ENCODE results near the gene JAZF1. TPM values are rescaled to one million over a fixed set of nuclear protein-coding genes. Genes with fewer than 3 reads are reported as not detected.

Gene JAZF1
- total RNA-seq, 2 donors from 2014 or later = 12.6 to 23.6 TPM

DNA sequence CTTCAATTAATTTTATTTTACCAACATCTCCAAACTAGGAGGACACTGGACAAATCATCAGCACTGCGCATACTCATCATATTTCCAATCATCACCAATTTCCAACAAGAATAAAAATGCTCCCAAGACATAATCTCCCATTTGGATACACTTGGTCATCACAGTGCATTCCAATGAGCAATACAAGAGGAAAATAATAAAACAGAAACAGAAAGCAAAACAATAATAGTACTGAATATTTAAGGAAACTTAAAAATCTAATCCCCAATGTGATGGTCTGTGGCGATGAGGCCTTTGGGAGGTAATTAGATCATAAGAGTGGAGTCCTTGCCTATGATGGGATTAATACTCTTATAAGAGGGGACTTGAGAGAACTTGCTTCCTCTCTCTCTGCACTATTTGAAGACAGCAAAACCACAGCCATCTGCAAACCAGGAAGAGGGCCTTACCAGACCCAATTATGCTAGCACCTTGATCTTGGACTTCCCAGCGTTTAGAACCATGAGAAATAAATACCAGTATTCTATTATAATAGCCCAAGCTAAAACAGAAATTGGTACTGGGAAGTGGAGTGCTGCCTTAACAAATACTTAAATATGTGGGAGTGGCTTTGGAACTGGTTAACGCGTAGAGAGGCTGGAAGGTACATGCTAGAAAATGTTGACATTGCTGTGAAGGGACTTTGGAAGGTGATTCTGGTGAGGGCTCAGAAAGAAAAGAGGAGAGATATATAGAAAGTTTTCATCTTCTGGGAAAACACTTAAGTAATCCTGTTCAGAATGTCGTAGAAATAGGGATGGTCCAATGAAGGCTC lies 91.5 kb downstream of the JAZF1 start:
- Mint-ChIP-seq H3K9me3 (peaks cover 3% of the 10 kb centered on the region), H3K27ac (peak overlapping the region; percentile 19 to 88), H3K4me1 (ENCODE audit: low read depth in 2 of 2) (peaks cover 38 to 47% of the 10 kb centered on the region in 2 donors), H3K4me3 (peak overlapping the region; percentile 12), H3K36me3 (no peaks in the 10 kb centered on the region), H3K27me3 (no peaks in the 10 kb centered on the region)
- ATAC-seq (peak in 1 of 2 donors; percentile 67), DNase-seq (ENCODE audit: low spot score) (no peak)

DNA sequence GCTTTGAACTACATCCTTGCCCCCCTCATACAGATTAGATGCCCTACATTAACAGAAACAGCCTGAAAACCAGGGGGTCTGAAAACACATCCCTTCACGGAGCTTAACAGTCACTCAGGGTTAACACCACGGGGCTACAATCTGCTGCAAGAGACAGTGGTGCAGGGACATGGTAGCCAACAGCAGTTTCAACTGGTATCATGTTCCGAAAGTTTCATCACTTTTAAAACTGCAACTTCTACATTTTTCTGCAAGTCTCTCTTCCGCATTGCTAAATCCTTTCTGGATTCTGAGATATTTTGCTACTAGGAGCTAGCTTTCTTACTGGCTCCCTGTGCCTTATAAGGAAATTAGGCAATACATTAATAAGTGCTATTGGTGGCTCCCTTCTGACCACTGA lies 92.6 kb downstream of the JAZF1 start:
- peaks cover 3% of the 10 kb centered on the region for H3K9me3 Mint-ChIP-seq
- peaks cover 42 to 52% of the 10 kb centered on the region in 2 donors for H3K4me1 Mint-ChIP-seq (ENCODE audit: low read depth in 2 of 2)
- H3K36me3 Mint-ChIP-seq = no peaks in the 10 kb centered on the region
- no peaks in the 10 kb centered on the region for H3K27me3 Mint-ChIP-seq
- peak overlapping the region; percentile 19 to 88 for H3K27ac Mint-ChIP-seq
- no peak for DNase-seq (ENCODE audit: low spot score)
- no peak overlapping the region for H3K4me3 Mint-ChIP-seq
- ATAC-seq = no peak

GRCh38 chr7:28086198-28086597 lies 94.4 kb downstream of the JAZF1 start:
- DNase-seq (ENCODE audit: low spot score) = no peak
- peak overlapping the region; percentile 7 to 72 for H3K27ac Mint-ChIP-seq
- ATAC-seq = no peak
- no peaks in the 10 kb centered on the region for H3K27me3 Mint-ChIP-seq
- peaks cover 50 to 68% of the 10 kb centered on the region in 2 donors for H3K4me1 Mint-ChIP-seq (ENCODE audit: low read depth in 2 of 2)
- peaks cover 3% of the 10 kb centered on the region for H3K9me3 Mint-ChIP-seq
- no peak overlapping the region for H3K4me3 Mint-ChIP-seq
- H3K36me3 Mint-ChIP-seq = no peaks in the 10 kb centered on the region

- H3K27ac Mint-ChIP-seq = peak overlapping the region; percentile 60 to 82
- peaks cover 49 to 64% of the 10 kb centered on the region in 2 donors for H3K4me1 Mint-ChIP-seq (ENCODE audit: low read depth in 2 of 2)
- no peaks in the 10 kb centered on the region for H3K27me3 Mint-ChIP-seq
- no peaks in the 10 kb centered on the region for H3K36me3 Mint-ChIP-seq
- ATAC-seq (peak in 1 of 2 donors; percentile 65), DNase-seq (ENCODE audit: low spot score) (no peak)
- H3K4me3 Mint-ChIP-seq = peak overlapping the region; percentile 46
- H3K9me3 Mint-ChIP-seq = peaks cover under 1% of the 10 kb centered on the region
Observed at GRCh38 chr7:28083998-28084985, 96.3 kb downstream of the JAZF1 start.

DNA sequence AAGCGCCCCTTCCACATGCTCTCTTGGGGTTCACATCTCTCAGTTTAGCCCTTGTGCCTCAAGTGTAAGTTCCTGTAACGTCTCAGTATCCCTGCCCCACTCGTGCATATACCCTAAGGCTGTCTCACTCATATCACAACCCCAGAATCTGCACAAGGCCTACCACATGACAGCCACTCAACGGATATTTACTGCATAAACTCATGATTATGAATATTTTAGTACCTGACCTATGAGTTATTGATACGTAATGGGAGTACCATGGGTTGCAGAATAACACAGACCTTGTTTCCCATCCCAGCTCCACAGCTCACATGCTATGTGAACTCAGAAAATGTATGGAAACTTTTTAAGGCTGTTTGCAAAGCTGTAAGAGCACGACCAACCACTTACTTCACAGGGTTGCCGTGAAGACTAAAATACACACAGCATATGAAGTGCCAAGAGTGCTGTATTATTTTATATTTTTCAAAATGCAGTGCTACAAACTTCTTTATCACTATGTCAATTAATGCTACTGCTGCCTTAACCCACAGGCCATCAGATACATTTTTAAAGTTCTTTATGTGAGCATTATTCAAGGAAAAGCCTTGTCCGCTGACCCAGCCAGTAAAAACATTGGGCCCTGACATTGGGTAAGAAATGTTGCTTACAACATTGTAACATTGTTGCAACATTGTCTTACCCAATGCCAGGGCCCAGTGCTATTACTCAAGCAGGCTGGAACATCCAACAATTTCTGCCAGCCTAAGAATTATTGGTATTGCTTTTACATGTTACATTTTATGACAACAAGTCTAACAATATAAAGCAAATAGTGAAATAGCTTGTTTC lies 97.2 kb downstream of the JAZF1 start:
- Mint-ChIP-seq H3K4me3 (peak overlapping the region; percentile 46), H3K27me3 (no peaks in the 10 kb centered on the region), H3K4me1 (ENCODE audit: low read depth in 2 of 2) (peaks cover 42 to 58% of the 10 kb centered on the region in 2 donors), H3K9me3 (no peaks in the 10 kb centered on the region), H3K27ac (peak overlapping the region; percentile 60 to 82), H3K36me3 (no peaks in the 10 kb centered on the region)
- peak; percentile 42 to 75 for ATAC-seq
- DNase-seq (ENCODE audit: low spot score) = no peak

DNA sequence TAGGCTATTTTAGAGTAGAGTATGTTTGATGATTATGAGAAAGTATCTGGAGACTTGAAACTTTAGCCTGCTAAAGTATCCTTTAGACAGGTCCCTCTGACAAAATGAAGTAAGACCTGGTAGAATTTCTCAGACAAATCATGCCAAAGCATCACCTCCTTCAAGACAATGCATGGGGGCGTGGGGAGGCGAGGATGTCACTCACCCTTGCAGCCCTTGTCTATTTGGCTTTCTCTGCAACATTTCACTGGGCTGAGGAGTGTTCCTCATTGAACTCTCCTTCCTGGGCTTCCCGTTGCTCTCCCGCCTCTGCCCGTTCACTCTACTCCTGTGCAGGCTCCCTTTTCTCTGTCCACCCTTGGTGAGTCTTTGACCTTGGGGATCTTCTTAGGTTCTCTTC lies 98.5 kb downstream of the JAZF1 start:
- H3K36me3 Mint-ChIP-seq = no peaks in the 10 kb centered on the region
- ATAC-seq (no peak), DNase-seq (ENCODE audit: low spot score) (no peak)
- H3K27ac Mint-ChIP-seq = peak overlapping the region; percentile 60 to 82
- H3K4me1 Mint-ChIP-seq (ENCODE audit: low read depth in 2 of 2) = peaks cover 50 to 63% of the 10 kb centered on the region in 2 donors
- H3K9me3 Mint-ChIP-seq = no peaks in the 10 kb centered on the region
- no peak overlapping the region for H3K4me3 Mint-ChIP-seq
- H3K27me3 Mint-ChIP-seq = no peaks in the 10 kb centered on the region

DNA sequence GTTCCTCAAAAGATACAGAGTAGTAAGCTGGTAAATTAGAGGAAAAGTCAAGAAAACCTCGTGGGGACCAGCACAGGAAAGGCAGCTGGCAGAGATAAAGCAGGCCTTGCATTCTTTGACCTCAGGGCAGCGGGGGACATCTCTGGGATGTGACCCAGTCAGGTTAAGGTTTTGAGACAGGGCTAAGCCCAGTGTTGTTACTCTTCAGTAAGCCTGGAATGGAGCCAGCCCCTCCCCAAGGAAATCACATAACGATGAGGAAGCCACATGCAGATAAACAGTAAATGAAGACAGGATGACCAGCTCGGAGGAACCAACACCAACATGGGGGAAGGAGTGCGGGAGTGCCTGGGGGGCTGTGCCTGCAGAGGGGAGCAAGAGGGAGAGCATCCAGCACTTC lies 99.6 kb downstream of the JAZF1 start:
- Mint-ChIP-seq H3K27ac (peak overlapping the region; percentile 61 to 65), H3K4me3 (no peak overlapping the region), H3K36me3 (no peaks in the 10 kb centered on the region), H3K9me3 (no peaks in the 10 kb centered on the region), H3K27me3 (no peaks in the 10 kb centered on the region), H3K4me1 (ENCODE audit: low read depth in 2 of 2) (peaks cover 45 to 58% of the 10 kb centered on the region in 2 donors)
- DNase-seq (ENCODE audit: low spot score) (no peak), ATAC-seq (no peak)

DNA sequence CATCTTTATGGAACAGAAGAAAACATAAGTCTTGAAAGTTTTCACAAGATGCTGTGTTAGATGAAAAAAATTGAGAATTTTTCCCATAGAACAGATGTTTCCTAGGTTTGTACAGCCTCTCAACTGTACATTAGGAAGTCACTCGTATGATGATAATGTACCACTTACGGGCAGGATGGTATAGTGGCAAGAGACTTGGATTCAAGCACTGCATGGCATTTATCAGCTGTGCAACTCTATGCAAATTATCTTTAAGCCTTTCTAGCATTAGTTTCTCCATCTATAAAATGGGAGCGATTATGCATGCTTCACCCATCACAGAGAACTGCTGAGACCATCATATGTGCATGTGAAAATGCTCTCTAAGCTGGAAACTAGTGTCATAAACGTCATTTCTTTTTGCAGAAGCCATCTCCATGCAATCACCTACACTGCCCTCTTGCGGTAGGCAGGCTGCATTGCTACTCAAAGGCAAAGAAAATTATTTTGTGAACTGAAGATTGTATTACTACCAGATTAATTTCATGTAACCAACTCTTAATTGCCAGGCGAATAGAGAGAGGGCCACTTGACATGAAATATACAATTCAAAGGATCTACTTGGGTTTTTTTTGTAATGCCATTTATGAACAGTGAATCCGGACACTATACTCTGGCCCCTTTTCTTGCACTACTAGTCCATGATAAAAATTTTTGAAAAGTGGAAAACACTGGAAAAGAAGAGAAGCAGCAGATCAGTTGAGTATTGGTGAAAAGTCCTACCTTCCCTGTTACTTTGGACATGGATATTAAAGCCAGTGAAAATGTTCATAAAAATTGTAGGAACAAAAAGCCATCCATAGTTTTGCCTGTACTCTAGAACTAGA lies 102.3 kb downstream of the JAZF1 start:
- peak; percentile 64 to 70 for ATAC-seq
- Mint-ChIP-seq H3K4me1 (ENCODE audit: low read depth in 2 of 2) (peaks cover 48 to 60% of the 10 kb centered on the region in 2 donors), H3K9me3 (no peaks in the 10 kb centered on the region), H3K27me3 (no peaks in the 10 kb centered on the region), H3K36me3 (no peaks in the 10 kb centered on the region), H3K4me3 (no peak overlapping the region), H3K27ac (no peak overlapping the region)
- DNase-seq (ENCODE audit: low spot score) = no peak

GRCh38 chr7:28077616-28078015 lies 103.0 kb downstream of the JAZF1 start:
- H3K4me1 Mint-ChIP-seq (ENCODE audit: low read depth in 2 of 2) = peaks cover 48 to 60% of the 10 kb centered on the region in 2 donors
- DNase-seq (ENCODE audit: low spot score) = no peak
- no peaks in the 10 kb centered on the region for H3K36me3 Mint-ChIP-seq
- no peak overlapping the region for H3K27ac Mint-ChIP-seq
- H3K27me3 Mint-ChIP-seq = no peaks in the 10 kb centered on the region
- H3K9me3 Mint-ChIP-seq = no peaks in the 10 kb centered on the region
- no peak for ATAC-seq
- no peak overlapping the region for H3K4me3 Mint-ChIP-seq

DNA sequence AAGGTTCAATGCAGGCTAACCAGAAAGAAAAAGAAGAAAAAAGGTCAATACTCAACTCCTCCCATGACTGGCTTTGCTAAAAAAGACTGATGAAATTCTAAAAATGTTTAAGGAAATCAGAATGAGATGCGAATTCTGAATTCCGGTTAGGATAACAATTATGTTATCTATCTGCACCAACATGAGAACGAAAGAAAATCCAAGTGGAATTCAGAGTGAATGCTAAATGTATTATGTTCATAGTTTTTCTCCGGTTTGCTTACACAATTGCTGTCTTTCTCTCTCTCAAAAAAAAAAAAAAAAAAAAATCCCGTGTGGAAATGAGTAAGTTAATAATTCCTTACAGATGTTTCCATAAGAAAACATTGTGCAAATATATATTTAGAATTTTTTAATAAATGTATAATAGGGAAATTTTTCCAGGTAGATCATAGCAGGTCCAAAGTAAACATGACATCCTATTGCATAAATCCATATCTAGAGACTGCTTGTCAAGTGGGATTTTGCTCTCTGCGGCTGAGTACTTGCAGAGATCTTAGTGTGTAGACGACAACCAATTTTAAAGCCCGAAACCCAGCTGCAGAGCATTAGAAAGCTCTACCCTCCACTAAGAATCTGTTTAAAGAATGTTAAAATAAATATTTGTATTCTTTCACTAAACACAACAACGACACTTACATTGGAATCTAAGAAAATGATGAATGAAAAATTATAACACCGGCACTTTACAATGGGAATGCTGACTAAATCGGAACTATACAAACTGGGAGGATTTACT lies 104.0 kb downstream of the JAZF1 start:
- Mint-ChIP-seq H3K36me3 (no peaks in the 10 kb centered on the region), H3K4me1 (ENCODE audit: low read depth in 2 of 2) (peaks cover 51 to 59% of the 10 kb centered on the region in 2 donors), H3K4me3 (no peak overlapping the region), H3K27me3 (no peaks in the 10 kb centered on the region), H3K9me3 (no peaks in the 10 kb centered on the region), H3K27ac (no peak overlapping the region)
- DNase-seq (ENCODE audit: low spot score) (no peak), ATAC-seq (no peak)

DNA sequence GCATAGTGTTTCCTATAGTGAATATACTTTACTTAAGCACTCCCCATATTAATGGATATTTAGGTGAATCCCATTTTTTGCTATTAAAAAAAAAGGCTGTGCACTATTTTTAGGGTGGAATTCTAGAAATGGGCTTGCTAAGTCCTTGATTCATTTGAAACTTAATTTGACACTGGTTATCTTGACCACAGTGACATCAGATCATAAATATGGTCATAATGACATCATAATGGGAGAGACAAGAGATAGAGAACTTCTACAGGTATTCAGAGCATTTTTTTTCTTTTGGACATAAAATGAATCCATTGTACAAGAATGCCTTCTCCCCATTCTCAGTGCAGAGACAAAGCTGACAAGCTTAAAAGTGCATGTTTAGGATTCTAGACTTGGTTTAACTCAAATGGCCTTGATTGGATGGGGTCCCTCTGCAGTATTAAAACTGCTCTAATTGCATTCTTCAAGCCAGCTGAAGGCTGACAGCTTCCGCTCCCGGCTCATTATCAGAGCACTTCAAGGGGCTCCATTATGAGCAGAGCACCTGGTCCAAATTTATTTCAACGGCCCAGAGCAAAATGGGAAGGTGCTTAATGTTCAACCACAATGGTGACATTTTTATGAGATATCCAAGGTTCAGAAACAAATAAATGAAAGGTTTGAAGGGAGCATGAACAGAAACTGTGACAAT lies 104.8 kb downstream of the JAZF1 start:
- no peak for DNase-seq (ENCODE audit: low spot score)
- H3K36me3 Mint-ChIP-seq = no peaks in the 10 kb centered on the region
- no peaks in the 10 kb centered on the region for H3K27me3 Mint-ChIP-seq
- no peak overlapping the region for H3K4me3 Mint-ChIP-seq
- ATAC-seq = no peak
- peaks cover 55 to 59% of the 10 kb centered on the region in 2 donors for H3K4me1 Mint-ChIP-seq (ENCODE audit: low read depth in 2 of 2)
- no peaks in the 10 kb centered on the region for H3K9me3 Mint-ChIP-seq
- no peak overlapping the region for H3K27ac Mint-ChIP-seq

Data from natural killer cell treated with Interleukin-12 subunit alpha and Interleukin-12 subunit beta and Interleukin-15 and Interleukin-18, amount 100 ng/mL, for 72 hours (primary cell).